ENCODE measurements around the gene MRTFB.

MRTFB gene

GRCh38 chr16:14095883-14096551, 24.9 kb downstream of the MRTFB start:
- FAIRE-seq: no peak
- no peak for TF ChIP-seq CTCF (IDR thresholded peaks at IDR 0.05; ENCODE audit: insufficient read depth, missing control alignments)
- no peak for DNase-seq (ENCODE audit: insufficient read length, low spot score)

GRCh38 chr16:14097182-14097959, 26.3 kb downstream of the MRTFB start:
- FAIRE-seq (peak; percentile 44), DNase-seq (ENCODE audit: insufficient read length, low spot score) (no peak)
- no peak for TF ChIP-seq CTCF (IDR thresholded peaks at IDR 0.05; ENCODE audit: insufficient read depth, missing control alignments)

- no peak for TF ChIP-seq CTCF (IDR thresholded peaks at IDR 0.05; ENCODE audit: insufficient read depth, missing control alignments)
- no peak for FAIRE-seq
- DNase-seq (ENCODE audit: insufficient read length, low spot score): no peak
Measured at GRCh38 chr16:14098081-14098480, 27.0 kb downstream of the MRTFB start.

- TF ChIP-seq CTCF (IDR thresholded peaks at IDR 0.05; ENCODE audit: insufficient read depth, missing control alignments): no peak
- DNase-seq (ENCODE audit: insufficient read length, low spot score): no peak
- no peak for FAIRE-seq
Measured at GRCh38 chr16:14100825-14101224, 29.7 kb downstream of the MRTFB start.

GRCh38 chr16:14101415-14101814, 30.3 kb downstream of the MRTFB start:
- DNase-seq (ENCODE audit: insufficient read length, low spot score): no peak
- FAIRE-seq: no peak
- TF ChIP-seq CTCF (IDR thresholded peaks at IDR 0.05; ENCODE audit: insufficient read depth, missing control alignments): no peak

GRCh38 chr16:14102925-14103720, 32.0 kb downstream of the MRTFB start:
- no peak for TF ChIP-seq CTCF (IDR thresholded peaks at IDR 0.05; ENCODE audit: insufficient read depth, missing control alignments)
- FAIRE-seq (no peak), DNase-seq (ENCODE audit: insufficient read length, low spot score) (no peak)

Measured in D721Med (cell line).